HepG2 (cell line): ENCODE measurements around the gene GNA14. TPM values are rescaled to one million over a fixed set of nuclear protein-coding genes. Genes with fewer than 3 reads are reported as not detected.

Source experiments
- ATAC-seq: fragments of 200-7000 bp; cut with Tn5 transposase; 3 replicates; pipeline ENCODE4 v1.9.1; 2020; ENCODE audit warnings: mild to moderate bottlenecking, moderate library complexity
- BruUV-seq: library from RNA; stranded (reverse); fragments of 400-500 nt; replicated peaks from 2 replicates; lab custom pipeline; 2021; lab: Mats Ljungman, UMichigan
- CTCF ChIA-PET: fragments of 300-600 bp; formaldehyde crosslinking; extraction: SDS; loops from one replicate; lab custom pipeline; 2021; ENCODE audit warnings: low total read pairs, inconsistent platforms, low intra/inter-chr PET ratio; lab: Yijun Ruan, JAX
- POLR2A ChIA-PET: fragments of 350-600 bp; sonication (Branson Sonifier 250); formaldehyde crosslinking; loops from one replicate; lab custom pipeline; 2020; ENCODE audit warnings: antibody characterized with exemption, inconsistent platforms; lab: Yijun Ruan, JAX
- DNase-seq: peaks from one replicate; pipeline ENCODE4 v3.0.0-alpha.2; 2015; ENCODE audit warnings: low spot score
- FAIRE-seq: peaks from 3 replicates; lab custom pipeline; 2011; peaks lifted over from hg19 to GRCh38; lab: Jason Lieb, UNC
- H2AFZ ChIP-seq: one replicate; pipeline ENCODE4 v1.6.1; 2011; ENCODE audit warnings: low read length, inconsistent platforms
- H3K27ac ChIP-seq: fragments of 300-600 bp; 3 replicates; pipeline ENCODE4 v1.8.0; 2011; ENCODE audit warnings: mixed run types, mild to moderate bottlenecking, mixed read lengths, low read length, inconsistent platforms; ENCODE audit not compliant: insufficient read depth; ENCODE audit errors: extremely low read length
- H3K27me3 ChIP-seq, 2 experiments: fragments of 200-600 bp in 1 of 2; 2 replicates in 1 of 2; 3 replicates in 1 of 2; pipeline versions ENCODE4 v1.6.0 to v1.8.0; 2011; ENCODE audit warnings: low read length in 2 of 2, mild to moderate bottlenecking in 2 of 2, moderate library complexity in 2 of 2, inconsistent platforms in 1 of 2; ENCODE audit not compliant: insufficient read depth in 2 of 2, control insufficient read depth in 1 of 2
- H3K36me3 ChIP-seq, 2 experiments: fragments of 200-600 bp in 1 of 2; replicated peaks in 1 of 2; 2 replicates in 1 of 2; 3 replicates in 1 of 2; pipeline versions ENCODE4 v1.5.1 to v1.8.0; 2011; ENCODE audit warnings: low read length in 2 of 2, inconsistent platforms in 1 of 2; ENCODE audit not compliant: insufficient read depth in 2 of 2, control insufficient read depth in 1 of 2
- H3K4me1 ChIP-seq: 2 replicates; pipeline ENCODE4 v1.5.1; 2012; ENCODE audit warnings: low read length, inconsistent platforms; ENCODE audit not compliant: insufficient read depth
- H3K4me2 ChIP-seq: 2 replicates; pipeline ENCODE4 v1.6.0; 2011; ENCODE audit warnings: low read depth, low read length, inconsistent platforms
- H3K4me3 ChIP-seq, 3 experiments: fragments of 200-600 bp in 1 of 3; sonication (generic), shearing (Covaris generic) in 1 of 3; replicated peaks in 1 of 3; 2 replicates each; pipeline ENCODE4 v1.5.1; 2011 to 2016; ENCODE audit warnings: low read length in 3 of 3, inconsistent platforms in 2 of 3, low read depth in 2 of 3, mild to moderate bottlenecking in 2 of 3, control low read depth in 1 of 3, mixed read lengths in 1 of 3; ENCODE audit not compliant: insufficient read depth in 1 of 3
- H3K79me2 ChIP-seq: one replicate; pipeline ENCODE4 v1.6.1; 2011; ENCODE audit warnings: low read length, inconsistent platforms; ENCODE audit not compliant: insufficient read depth
- H3K9ac ChIP-seq: 2 replicates; pipeline ENCODE4 v1.6.0; 2011; ENCODE audit warnings: mild to moderate bottlenecking, low read depth, low read length, inconsistent platforms; ENCODE audit not compliant: insufficient read depth
- H3K9me3 ChIP-seq: 2 replicates; pipeline ENCODE4 v1.5.1; 2012; ENCODE audit warnings: mild to moderate bottlenecking, low read length
- H4K20me1 ChIP-seq: 2 replicates; pipeline ENCODE4 v1.6.0; 2011; ENCODE audit warnings: inconsistent platforms, mild to moderate bottlenecking, low read length, moderate library complexity; ENCODE audit not compliant: insufficient read depth
- IRF2 ChIP-seq: IDR thresholded peaks from 2 replicates; pipeline ENCODE4 v1.6.1; 2018; ENCODE audit warnings: missing genetic modification reagents, missing compliant biosample characterization
- RBFOX2 ChIP-seq: fragments of 200-400 bp; formaldehyde crosslinking; IDR thresholded peaks from 2 replicates; pipeline ENCODE4 v1.6.1; 2017; ENCODE audit warnings: low read depth, mild to moderate bottlenecking, low read length
- SETDB1 ChIP-seq: sonication (generic); formaldehyde crosslinking; IDR thresholded peaks from 2 replicates; pipeline ENCODE4 v1.5.1; 2020; ENCODE audit warnings: missing genetic modification reagents, mild to moderate bottlenecking, borderline replicate concordance
- TMF1 ChIP-seq: sonication (generic); formaldehyde crosslinking; IDR thresholded peaks from 2 replicates; pipeline ENCODE4 v1.8.1; 2022; ENCODE audit warnings: low read depth, missing genetic modification reagents
- ZMYM3 ChIP-seq: sonication (generic); formaldehyde crosslinking; IDR thresholded peaks from 2 replicates; pipeline ENCODE4 v1.5.1; 2020; ENCODE audit warnings: mild to moderate bottlenecking, missing genetic modification reagents
- ZNF337 ChIP-seq: sonication (generic); formaldehyde crosslinking; IDR thresholded peaks from 2 replicates; pipeline ENCODE4 v1.5.1; 2020; ENCODE audit warnings: missing genetic modification reagents, low read depth, mild to moderate bottlenecking, borderline replicate concordance
- ZNF605 ChIP-seq: sonication (generic); formaldehyde crosslinking; IDR thresholded peaks from 2 replicates; pipeline ENCODE4 v1.8.0; 2022; ENCODE audit warnings: mild to moderate bottlenecking, missing genetic modification reagents
- WGBS: methylation state at CpG from one replicate; pipeline ENCODE4 v1.1.6; 2017; ENCODE audit warnings: low lambda C conversion rate; 5-methylcytosine and 5-hydroxymethylcytosine counted together
- in situ Hi-C: cut with HindIII; loops from 2 replicates; pipeline ENCODE4 v1.10.0; 2017; ENCODE audit warnings: low pct_unique_long_range_greater_than_20kb; ENCODE audit not compliant: extremely low pct_ligation_motif_present
- intact Hi-C: fragments of 100-400 bp; cut with micrococcal nuclease; formaldehyde crosslinking; loops from one replicate; pipeline ENCODE4 v1.10.0; 2022; ENCODE audit not compliant: unreplicated experiment
- polyA plus RNA-seq, 8 experiments: library from polyadenylated mRNA; depleted of rRNA in 3 of 8; stranded (reverse) in 7 of 8; unstranded in 1 of 8; fragments of >200 nt; fragmentation: Illumina TruSeq in 4 of 8; extraction: Trizol in 4 of 8; gene quantifications; 2 replicates each; pipeline versions ENCODE4 v1.2.1 to v1.2.3, GENCODE V29; 2011 to 2016; ENCODE audit warnings: low read depth in 4 of 8, missing spikeins in 1 of 8, mixed read lengths in 1 of 8; ENCODE audit not compliant: insufficient read depth in 1 of 8
- total RNA-seq, 5 experiments: library from RNA; depleted of rRNA; stranded (reverse); fragments of >200 nt; fragmentation: Illumina TruSeq; extraction: Trizol; gene quantifications; 2 replicates each; pipeline ENCODE4 v1.2.3, GENCODE V29; 2016; ENCODE audit warnings: low read depth in 1 of 5
- TF ChIP-seq, protein P1 (sequence below): sonication (generic); formaldehyde crosslinking; IDR thresholded peaks from 2 replicates; pipeline ENCODE4 v1.9.0; 2022; ENCODE audit warnings: low read depth, missing genetic modification reagents
- TF ChIP-seq, protein P2 (sequence below): sonication (generic); formaldehyde crosslinking; IDR thresholded peaks from 2 replicates; pipeline ENCODE4 v1.5.0; 2020; ENCODE audit warnings: mild to moderate bottlenecking, missing genetic modification reagents, borderline replicate concordance
- TF ChIP-seq, protein P3 (sequence below): sonication (generic); formaldehyde crosslinking; IDR thresholded peaks from 2 replicates; pipeline ENCODE4 v1.5.0; 2020; ENCODE audit warnings: missing genetic modification reagents

Gene GNA14
- total and polyA plus RNA-seq, 2 of the 13 experiments (the other 11 are each of a cell fraction or from before 2014, with no cell fraction given), result not detected

DNA sequence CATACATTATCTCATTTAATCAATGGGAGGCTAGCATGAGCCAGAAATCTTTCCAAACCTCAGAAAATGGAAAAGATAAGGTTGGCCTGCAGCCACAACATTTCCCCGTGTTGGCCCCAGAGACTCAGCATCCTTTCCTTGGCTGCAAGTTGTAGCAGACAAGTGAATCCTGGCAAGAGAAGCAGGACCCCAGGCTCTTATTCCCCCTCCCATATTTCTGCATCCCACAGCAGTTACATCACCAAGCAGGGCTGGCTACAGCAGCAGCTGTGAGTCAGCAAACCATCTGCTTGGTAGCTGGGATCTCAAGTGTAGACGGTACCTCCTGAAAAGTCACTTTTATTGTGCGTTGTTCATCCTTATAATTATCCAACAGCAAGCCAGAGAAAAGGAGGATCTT lies 212.4 kb downstream of the GNA14 start (continued):
- TF ChIP-seq, protein P1, sequence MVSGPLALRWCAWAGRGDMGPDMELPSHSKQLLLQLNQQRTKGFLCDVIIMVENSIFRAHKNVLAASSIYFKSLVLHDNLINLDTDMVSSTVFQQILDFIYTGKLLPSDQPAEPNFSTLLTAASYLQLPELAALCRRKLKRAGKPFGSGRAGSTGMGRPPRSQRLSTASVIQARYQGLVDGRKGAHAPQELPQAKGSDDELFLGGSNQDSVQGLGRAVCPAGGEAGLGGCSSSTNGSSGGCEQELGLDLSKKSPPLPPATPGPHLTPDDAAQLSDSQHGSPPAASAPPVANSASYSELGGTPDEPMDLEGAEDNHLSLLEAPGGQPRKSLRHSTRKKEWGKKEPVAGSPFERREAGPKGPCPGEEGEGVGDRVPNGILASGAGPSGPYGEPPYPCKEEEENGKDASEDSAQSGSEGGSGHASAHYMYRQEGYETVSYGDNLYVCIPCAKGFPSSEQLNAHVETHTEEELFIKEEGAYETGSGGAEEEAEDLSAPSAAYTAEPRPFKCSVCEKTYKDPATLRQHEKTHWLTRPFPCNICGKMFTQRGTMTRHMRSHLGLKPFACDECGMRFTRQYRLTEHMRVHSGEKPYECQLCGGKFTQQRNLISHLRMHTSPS (CRISPR knock-in tag), result no peak
- TF ChIP-seq, protein P2, sequence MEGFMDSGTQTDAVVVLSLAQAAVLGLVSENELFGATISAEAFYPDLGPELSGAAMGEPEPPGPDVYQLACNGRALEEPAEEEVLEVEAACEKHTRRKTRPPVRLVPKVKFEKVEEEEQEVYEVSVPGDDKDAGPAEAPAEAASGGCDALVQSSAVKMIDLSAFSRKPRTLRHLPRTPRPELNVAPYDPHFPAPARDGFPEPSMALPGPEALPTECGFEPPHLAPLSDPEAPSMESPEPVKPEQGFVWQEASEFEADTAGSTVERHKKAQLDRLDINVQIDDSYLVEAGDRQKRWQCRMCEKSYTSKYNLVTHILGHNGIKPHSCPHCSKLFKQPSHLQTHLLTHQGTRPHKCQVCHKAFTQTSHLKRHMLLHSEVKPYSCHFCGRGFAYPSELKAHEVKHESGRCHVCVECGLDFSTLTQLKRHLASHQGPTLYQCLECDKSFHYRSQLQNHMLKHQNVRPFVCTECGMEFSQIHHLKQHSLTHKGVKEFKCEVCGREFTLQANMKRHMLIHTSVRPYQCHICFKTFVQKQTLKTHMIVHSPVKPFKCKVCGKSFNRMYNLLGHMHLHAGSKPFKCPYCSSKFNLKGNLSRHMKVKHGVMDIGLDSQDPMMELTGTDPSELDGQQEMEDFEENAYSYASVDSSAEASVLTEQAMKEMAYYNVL (CRISPR knock-in tag), result no peak
- TF ChIP-seq ZNF337 (CRISPR knock-in tag) (no peak), ZNF605 (CRISPR knock-in tag) (no peak)

DNA sequence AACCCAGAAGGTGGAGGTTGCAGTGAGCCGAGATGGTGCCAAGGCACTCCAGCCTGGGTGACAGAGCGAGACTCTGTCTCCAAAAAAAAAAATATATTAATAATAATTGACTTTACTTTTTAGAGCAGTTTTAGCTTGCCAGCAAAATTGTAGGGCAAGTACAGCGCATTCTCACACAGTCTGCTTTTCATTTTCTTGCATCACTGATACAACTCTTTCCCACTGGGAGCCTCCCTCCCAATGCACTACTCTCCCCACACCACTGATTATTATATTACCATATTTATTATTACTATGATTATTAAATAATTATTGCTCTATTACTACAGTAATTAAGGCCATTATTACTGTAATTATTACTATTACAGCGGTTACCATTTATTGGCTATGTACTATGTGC lies 212.8 kb downstream of the GNA14 start:
- Histone ChIP-seq H3K27me3 (peaks cover 2 to 14% of the 10 kb centered on the region in 2 experiments; a peak in 3 of 5 replicates), H3K4me2 (no peak overlapping the region), H4K20me1 (no peaks in the 10 kb centered on the region), H3K36me3 (no peaks in the 10 kb centered on the region), H3K4me1 (peaks cover 21% of the 10 kb centered on the region; the same call in 1 of the 2 replicates), H3K4me3 (no peak overlapping the region), H2AFZ (no peak overlapping the region), H3K79me2 (no peaks in the 10 kb centered on the region), H3K9ac (no peak overlapping the region), H3K27ac (no peak overlapping the region), H3K9me3 (no peaks in the 10 kb centered on the region)
- ATAC-seq (no peak), DNase-seq (no peak), FAIRE-seq (no peak)
- CTCF ChIA-PET, result no interaction called here
- BruUV-seq, result no TSS peak
- 66% methylated on average over 4 of the region's 4 CpGs for WGBS
- in situ Hi-C loops, result loop anchor here (10.0 kb wide), 1 partner anchor 310 kb away; no protein-coding TSS in a partner anchor
- intact Hi-C loops, result no loop called here
- POLR2A ChIA-PET, result no interaction called here
- no peak for TF ChIP-seq IRF2 (CRISPR knock-in tag)
- TF ChIP-seq RBFOX2, result no peak
- TF ChIP-seq, protein P3, sequence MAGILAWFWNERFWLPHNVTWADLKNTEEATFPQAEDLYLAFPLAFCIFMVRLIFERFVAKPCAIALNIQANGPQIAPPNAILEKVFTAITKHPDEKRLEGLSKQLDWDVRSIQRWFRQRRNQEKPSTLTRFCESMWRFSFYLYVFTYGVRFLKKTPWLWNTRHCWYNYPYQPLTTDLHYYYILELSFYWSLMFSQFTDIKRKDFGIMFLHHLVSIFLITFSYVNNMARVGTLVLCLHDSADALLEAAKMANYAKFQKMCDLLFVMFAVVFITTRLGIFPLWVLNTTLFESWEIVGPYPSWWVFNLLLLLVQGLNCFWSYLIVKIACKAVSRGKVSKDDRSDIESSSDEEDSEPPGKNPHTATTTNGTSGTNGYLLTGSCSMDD (CRISPR knock-in tag), result no peak
- TF ChIP-seq SETDB1 (CRISPR knock-in tag), result no peak
- TF ChIP-seq ZMYM3 (CRISPR knock-in tag), result no peak
- no peak for TF ChIP-seq TMF1 (CRISPR knock-in tag)
